ENCODE data around the gene TOM1. TPM values are rescaled to one million over a fixed set of nuclear protein-coding genes. Genes with fewer than 3 reads are reported as not detected.

TOM1 gene
- total RNA-seq, 4 donors from 2014 or later: 56.3 to 183 (median 104) TPM

DNA sequence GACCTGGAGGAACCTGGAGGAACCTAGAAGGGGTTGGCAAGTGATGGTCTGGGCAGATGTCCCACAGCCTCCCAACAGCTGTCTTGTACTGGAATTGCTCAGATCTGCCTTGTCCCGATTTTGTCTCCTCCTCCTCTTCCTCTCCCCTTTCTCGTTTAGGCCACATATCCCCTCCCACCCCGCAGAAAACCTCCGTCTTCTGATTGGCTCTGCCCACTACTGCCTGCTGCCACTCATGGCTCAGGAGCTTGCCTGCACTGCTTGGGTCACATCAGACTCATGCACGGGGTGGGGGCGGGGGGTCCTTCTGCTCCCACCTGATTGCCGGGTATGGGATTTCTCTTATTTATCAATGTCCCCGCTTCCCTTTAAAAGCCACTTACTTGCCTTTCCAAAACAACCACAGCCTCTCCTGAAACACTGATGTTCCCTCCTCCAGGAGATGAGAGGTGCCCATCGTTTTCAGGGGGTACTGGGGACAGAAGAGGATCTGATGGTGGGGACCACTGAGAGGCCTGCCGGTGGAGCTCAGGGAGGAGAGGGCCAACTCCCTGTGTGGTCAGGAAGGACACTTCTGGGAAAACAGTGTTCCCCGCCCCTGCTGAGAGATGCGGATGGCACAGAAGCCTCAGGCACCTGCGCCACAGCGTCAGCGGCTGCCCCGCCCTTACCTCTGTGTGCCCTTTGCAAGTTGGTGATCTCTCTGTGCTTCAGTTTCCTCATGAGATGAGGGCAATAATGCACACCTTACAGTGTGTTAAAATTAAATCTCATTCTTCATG lies 14.7 kb downstream of the TOM1 start:
- peaks cover 42 to 60% (median 54%) of the 10 kb centered on the region in 4 donors for H3K4me1 ChIP-seq
- no peak overlapping the region for H3K4me3 ChIP-seq
- WGBS, 2 donors (ENCODE audit: low coverage in 1 of 2): 40 to 69% methylated on average over 1 to 16 of the region's 16 CpGs
- TF ChIP-seq POLR2A (IDR thresholded peaks at IDR 0.05) (no peak), POLR2AphosphoS5 (IDR thresholded peaks at IDR 0.05) (peak in 1 of 3 donors; percentile 27)
- in situ Hi-C loops (cut with MboI; ENCODE audit: low pct_ligation_motif_present in 1 of 4, low pct_unique_long_range_greater_than_20kb in 1 of 4, low sequenced_read_pairs in 3 of 4) (no loop called here), intact Hi-C loops (cut with DNase I; ENCODE audit: low total_unique reads) (no loop called here)
- no peaks in the 10 kb centered on the region for H3K36me3 ChIP-seq
- peak; percentile 65 for DNase-seq
- H3K27me3 ChIP-seq: no peaks in the 10 kb centered on the region
- H3K27ac ChIP-seq: peak overlapping the region; percentile 9 to 75 (median 58)
- no peaks in the 10 kb centered on the region for H3K9me3 ChIP-seq

DNA sequence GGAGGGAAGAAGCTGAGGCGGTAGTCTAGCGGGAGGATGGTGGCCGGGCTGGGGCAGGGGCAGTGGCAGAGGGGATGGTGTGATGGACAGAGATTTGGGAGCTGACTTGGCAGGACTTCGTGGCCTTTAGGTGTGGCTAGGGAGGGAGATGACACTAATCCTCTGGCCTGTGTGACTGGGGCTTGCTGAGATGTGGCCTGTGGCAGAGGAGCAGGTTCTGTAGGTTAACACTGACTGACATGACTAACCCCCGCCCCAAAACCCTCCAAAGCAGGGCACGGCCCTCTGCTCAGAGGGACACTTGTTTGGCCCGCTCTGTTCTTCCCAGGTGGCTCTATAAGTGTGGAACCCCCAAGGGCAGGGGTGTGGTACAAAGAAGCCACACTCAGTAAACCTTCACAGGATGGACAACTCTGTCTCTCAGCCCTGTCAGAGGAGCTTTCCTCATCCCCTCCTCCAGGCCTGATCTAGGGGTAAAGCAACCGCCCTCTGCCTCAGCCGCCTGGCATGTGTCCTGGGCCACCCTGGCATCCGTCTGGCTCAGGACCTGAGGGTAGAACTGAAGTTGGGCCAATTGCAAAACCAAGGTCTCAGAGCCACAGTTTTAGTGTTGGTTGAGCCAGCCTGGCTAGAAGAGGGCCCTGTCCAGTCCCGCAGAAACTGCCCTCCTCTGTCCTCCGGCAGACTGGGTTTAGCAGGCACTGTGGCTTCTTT lies 15.6 kb downstream of the TOM1 start:
- no peaks in the 10 kb centered on the region for H3K27me3 ChIP-seq
- peak overlapping the region in 1 of 4 donors; percentile 48 for H3K27ac ChIP-seq
- WGBS, 2 donors (ENCODE audit: low coverage in 1 of 2): 83% methylated on average over 12 of the region's 12 CpGs; no CpG with 5 or more reads in 1 of the 2 donors
- TF ChIP-seq POLR2AphosphoS5 (IDR thresholded peaks at IDR 0.05): no peak
- TF ChIP-seq EP300 (IDR thresholded peaks at IDR 0.05; ENCODE audit: low read depth): no peak
- TF ChIP-seq, protein P1, sequence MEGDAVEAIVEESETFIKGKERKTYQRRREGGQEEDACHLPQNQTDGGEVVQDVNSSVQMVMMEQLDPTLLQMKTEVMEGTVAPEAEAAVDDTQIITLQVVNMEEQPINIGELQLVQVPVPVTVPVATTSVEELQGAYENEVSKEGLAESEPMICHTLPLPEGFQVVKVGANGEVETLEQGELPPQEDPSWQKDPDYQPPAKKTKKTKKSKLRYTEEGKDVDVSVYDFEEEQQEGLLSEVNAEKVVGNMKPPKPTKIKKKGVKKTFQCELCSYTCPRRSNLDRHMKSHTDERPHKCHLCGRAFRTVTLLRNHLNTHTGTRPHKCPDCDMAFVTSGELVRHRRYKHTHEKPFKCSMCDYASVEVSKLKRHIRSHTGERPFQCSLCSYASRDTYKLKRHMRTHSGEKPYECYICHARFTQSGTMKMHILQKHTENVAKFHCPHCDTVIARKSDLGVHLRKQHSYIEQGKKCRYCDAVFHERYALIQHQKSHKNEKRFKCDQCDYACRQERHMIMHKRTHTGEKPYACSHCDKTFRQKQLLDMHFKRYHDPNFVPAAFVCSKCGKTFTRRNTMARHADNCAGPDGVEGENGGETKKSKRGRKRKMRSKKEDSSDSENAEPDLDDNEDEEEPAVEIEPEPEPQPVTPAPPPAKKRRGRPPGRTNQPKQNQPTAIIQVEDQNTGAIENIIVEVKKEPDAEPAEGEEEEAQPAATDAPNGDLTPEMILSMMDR (IDR thresholded peaks at IDR 0.05): no peak
- TF ChIP-seq POLR2A (IDR thresholded peaks at IDR 0.05): no peak
- no peak overlapping the region for H3K4me3 ChIP-seq
- no peak for DNase-seq
- H3K36me3 ChIP-seq: no peaks in the 10 kb centered on the region
- in situ Hi-C loops (cut with MboI; ENCODE audit: low pct_ligation_motif_present in 1 of 4, low pct_unique_long_range_greater_than_20kb in 1 of 4, low sequenced_read_pairs in 3 of 4) (no loop called here), intact Hi-C loops (cut with DNase I; ENCODE audit: low total_unique reads) (no loop called here)
- no peaks in the 10 kb centered on the region for H3K9me3 ChIP-seq
- peaks cover 38 to 54% (median 48%) of the 10 kb centered on the region in 4 donors for H3K4me1 ChIP-seq

DNA sequence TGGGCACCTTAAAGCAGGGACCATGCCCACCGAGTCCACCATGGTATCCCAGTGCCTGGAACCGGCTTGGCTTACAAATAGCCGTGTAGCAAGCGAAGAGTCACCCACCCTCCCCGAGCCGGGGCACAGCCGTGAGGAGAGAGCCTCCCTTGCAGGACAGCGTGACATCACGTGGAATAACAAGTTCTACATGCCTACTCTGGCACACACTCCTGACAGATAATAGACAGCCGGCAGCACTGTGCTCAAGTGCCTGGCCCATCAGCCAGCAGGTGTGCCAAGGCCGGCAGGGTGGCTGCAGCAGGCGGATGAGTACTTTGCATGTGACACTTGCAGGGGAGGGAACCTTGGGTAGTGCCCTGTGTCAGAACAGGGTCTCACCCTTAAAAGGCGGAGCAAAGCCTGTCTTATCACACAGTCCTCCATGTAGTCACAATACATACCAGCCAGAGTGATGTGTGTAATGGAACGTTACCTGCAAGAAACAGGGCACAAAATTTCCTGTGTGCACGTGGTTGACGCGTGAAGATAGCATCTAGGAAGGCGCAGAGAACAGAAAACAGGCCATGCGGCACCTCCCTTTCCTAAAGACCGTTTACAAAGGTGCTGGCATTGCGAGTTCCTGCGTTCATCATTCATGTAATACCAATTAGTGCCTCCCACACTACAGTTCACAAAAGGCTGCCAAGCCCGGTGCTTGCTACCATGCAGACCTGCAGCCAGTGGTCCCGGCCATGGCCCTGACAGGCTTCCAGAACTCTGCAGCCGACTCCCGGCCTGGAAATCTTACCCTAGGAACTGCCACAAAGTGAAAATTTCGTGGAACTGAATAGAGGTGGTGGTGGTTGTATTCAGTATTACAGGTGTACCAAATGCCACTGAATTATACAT lies 16.4 kb downstream of the TOM1 start:
- Histone ChIP-seq H3K4me1 (peaks cover 37 to 46% (median 40%) of the 10 kb centered on the region in 4 donors), H3K4me3 (no peak overlapping the region), H3K27ac (peak overlapping the region in 1 of 4 donors; percentile 48), H3K27me3 (no peaks in the 10 kb centered on the region), H3K9me3 (no peaks in the 10 kb centered on the region), H3K36me3 (no peaks in the 10 kb centered on the region)
- no peak for DNase-seq
- WGBS, 2 donors (ENCODE audit: low coverage in 1 of 2): 80 to 83% methylated on average over 8 to 27 of the region's 27 CpGs
- no peak for TF ChIP-seq POLR2A (IDR thresholded peaks at IDR 0.05)
- TF ChIP-seq, protein P1 (IDR thresholded peaks at IDR 0.05): peak in 1 of 5 experiments; percentile 16
- TF ChIP-seq EP300 (IDR thresholded peaks at IDR 0.05; ENCODE audit: low read depth): no peak
- no peak for TF ChIP-seq POLR2AphosphoS5 (IDR thresholded peaks at IDR 0.05)
- in situ Hi-C loops (cut with MboI; ENCODE audit: low pct_ligation_motif_present in 1 of 4, low pct_unique_long_range_greater_than_20kb in 1 of 4, low sequenced_read_pairs in 3 of 4) (no loop called here), intact Hi-C loops (cut with DNase I; ENCODE audit: low total_unique reads) (no loop called here)

DNA sequence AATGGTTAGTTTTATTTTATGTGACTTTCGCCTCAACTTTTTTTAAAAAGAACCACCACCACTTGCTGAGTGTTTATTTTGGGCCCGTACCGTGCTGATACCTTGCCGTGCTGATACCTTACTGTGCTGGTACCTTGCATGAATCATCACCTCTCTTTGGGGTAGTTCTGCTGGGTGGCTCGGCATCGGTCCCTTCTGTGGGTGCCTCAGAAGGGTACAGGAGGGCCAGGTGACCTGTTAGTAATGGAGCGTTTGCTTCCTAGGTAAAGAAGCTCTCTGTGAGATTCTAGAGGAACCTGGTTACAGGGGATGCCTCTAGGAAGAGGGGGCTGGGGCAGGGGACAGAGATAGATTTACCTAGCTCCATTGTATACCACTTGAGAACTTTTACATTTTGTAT lies 17.1 kb downstream of the TOM1 start:
- H3K27ac ChIP-seq: no peak overlapping the region
- in situ Hi-C loops (cut with MboI; ENCODE audit: low pct_ligation_motif_present in 1 of 4, low pct_unique_long_range_greater_than_20kb in 1 of 4, low sequenced_read_pairs in 3 of 4) (no loop called here), intact Hi-C loops (cut with DNase I; ENCODE audit: low total_unique reads) (no loop called here)
- no peak for DNase-seq
- TF ChIP-seq POLR2A (IDR thresholded peaks at IDR 0.05): no peak
- TF ChIP-seq, protein P1 (IDR thresholded peaks at IDR 0.05): no peak
- TF ChIP-seq POLR2AphosphoS5 (IDR thresholded peaks at IDR 0.05): no peak
- TF ChIP-seq EP300 (IDR thresholded peaks at IDR 0.05; ENCODE audit: low read depth): no peak
- no peak overlapping the region for H3K4me3 ChIP-seq
- H3K36me3 ChIP-seq: peaks cover 0 to 2% (median 0%) of the 10 kb centered on the region in 4 donors
- WGBS, 2 donors (ENCODE audit: low coverage in 1 of 2): 91 to 100% methylated on average over 4 to 7 of the region's 7 CpGs
- H3K9me3 ChIP-seq: no peaks in the 10 kb centered on the region
- H3K27me3 ChIP-seq: no peaks in the 10 kb centered on the region
- peaks cover 33 to 39% (median 36%) of the 10 kb centered on the region in 4 donors for H3K4me1 ChIP-seq

All from transverse colon (tissue), 4 donors.